HPDE6-E6E7 (cell line): ENCODE results near the gene TENM3.

ENCODE experiments used
- DNase-seq: peaks from one replicate; pipeline ENCODE4 v3.0.0; 2011; ENCODE audit warnings: missing footprints; ENCODE audit errors: extremely low spot score

TENM3 gene

DNA sequence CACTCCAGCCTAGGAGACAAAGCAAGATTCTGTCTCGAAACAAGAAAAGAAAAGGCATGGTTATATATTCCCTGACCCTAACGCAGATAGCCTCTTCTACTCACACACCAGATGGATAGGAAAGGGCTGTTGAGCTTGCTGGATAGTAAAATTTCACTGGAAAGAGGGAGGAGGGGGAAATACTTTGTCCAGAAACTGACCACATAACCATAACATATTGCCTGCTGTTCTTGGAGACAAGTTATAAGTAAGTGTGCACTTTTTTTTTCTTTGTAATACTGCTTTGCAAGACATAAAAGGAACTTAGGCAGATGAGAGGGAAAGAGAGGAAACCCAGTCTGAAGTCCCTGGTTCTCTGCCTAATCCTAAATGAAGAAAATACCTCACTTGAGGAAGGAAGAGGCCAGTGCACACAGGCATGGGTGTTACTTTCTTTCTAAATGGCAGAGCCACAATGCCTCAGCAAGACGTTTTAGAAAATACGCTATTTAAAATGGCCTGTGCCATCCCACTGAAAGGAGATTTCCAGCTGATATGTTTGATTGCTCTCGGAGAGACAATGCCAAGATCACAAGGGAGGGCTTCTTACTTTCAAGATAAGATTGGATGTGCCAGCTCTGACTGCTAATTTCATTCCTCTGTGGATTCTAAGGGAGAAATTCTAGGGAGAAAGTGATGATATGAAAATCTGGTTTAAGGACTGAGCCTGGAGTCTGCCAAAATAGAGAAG, 533.3 kb downstream of the TENM3 start:
- no peak for DNase-seq

DNA sequence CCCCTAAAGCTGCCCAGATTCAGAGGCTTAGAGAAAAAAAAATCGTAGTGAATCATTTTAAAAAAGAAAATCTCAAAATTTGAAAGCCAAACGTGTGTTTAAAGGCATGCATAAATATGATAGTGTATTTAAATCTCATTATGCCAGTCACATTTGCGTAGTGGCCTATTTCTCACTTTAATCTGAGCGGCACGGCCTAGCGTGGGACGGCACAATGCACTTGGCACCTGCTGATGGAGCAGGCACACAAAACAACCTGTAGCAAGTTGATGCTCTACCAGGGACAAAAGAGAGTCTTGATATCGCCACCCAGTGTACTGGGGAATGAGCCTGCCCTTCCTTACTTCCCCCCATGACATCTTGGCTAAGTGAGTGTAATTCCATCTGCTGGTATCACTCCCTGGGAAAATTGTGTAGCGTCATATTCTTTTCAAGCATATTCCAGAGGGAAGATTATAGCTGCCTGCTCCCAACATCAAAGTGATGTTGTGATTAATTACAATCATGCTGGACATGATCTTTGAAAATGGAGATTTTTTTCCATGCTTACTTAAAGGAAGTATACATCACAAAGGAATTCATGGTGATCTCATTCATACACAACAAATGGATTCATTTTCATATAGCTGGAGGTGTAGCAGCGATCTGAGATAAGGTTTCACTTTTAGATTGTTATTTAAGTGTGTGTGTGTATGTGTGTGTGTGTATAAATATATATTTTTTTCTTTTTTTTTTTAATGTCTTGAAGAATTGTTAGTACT, 535.2 kb downstream of the TENM3 start:
- DNase-seq: no peak

GRCh38 chr4:182786991-182787390, 543.8 kb downstream of the TENM3 start:
- DNase-seq: no peak

DNA sequence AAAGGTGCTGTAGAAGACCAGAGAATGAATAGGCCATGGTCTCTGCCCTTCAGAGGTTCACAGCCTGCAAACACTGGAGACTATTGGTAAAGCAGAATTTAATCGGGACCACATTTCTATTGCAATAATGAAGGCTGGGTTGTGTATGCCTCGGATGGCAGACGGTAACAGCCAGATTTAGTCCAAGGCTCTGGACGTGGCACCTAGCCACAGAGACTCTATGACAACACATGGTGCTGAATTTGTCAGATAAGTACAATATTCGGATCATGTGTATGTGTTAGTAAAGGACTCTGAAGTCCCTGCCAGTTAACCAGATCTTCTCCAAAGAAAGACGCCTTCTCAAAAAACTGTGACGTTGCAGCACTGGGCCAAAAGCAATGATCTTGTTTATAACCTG, 545.0 kb downstream of the TENM3 start:
- DNase-seq: no peak

DNA sequence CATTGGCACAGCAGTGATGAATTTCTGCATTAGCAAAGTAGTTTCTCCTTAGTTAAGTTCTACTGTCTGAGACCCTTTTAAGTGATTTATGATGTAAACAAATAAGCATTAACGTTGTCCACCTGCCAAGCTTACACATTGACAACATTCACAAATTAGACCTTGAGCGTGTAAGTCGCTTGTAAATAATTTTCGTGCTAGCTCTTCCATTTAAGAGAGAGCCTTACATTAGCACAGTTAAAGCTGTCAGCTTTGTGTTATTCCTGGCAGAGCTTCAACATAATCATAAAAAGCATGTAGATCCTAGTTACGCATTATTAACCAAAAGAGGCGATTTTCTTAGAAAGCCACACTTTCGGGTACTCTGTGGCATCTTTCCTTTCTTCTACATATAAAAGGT, 546.3 kb downstream of the TENM3 start:
- DNase-seq: no peak

DNA sequence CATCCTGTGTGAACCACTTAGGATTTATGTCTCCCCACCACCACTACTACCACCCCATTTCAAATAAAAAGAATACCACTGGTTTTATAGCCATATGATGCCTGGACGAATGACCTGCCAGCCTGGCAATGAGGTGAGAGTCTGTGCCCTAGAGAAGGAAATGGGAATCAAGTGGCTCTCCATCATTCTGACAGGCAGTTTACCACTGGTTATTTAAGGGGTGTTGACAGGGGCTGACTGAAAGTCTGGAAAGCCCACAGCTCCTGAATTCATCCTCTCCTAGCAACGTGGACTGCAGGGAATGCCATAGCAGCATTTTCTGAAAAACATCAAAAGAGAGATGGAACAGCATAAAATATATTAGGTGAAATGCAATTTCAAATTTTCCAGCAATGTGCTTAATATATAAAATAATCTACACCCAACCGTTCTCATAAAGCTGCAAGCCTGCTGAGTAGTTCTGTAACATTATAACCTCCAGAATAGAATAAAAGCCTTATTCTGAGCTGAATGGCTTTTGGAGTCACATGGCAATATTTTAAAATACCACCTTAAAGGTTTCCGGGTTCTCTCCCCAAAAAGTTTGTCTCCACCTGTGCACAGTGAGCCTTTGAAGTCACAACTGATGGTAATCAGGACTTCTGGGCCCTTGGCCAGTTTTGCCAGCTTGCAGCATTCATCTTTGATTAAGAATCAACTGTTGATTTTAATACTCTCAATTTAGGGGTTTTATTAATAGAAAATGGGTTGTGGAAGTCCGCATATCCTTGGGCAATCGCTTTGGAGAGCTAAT, 552.4 kb downstream of the TENM3 start:
- DNase-seq: no peak

- DNase-seq: no peak
Measured at GRCh38 chr4:182799515-182800215, 556.5 kb downstream of the TENM3 start.

DNA sequence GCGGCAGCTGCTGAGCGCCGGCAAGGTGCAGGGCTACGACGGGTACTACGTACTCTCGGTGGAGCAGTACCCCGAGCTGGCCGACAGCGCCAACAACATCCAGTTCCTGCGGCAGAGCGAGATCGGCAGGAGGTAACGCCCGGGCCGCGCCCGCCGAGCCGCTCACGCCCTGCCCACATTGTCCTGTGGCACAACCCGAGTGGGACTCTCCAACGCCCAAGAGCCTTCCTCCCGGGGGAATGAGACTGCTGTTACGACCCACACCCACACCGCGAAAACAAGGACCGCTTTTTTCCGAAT, 557.0 kb downstream of the TENM3 start:
- no peak for DNase-seq

DNA sequence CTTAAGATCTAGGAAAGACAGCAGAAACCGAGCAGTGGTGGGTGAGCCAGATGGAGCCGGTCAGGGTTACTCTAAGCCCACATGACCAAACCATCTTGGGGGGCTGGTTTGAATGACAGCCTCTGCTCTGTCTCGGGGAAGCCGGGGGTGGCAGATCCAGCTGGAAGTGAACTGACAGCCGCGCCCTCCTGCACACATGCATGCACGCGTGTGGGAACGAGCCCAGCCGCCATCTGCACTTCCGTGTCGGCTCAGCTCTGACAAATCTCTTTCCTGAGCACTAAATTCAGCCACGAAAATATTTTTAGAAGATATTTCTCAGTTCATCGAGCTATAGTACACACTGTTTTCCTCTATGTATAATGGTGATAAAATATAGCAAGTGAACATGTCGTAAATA, 558.4 kb downstream of the TENM3 start:
- DNase-seq: no peak

DNA sequence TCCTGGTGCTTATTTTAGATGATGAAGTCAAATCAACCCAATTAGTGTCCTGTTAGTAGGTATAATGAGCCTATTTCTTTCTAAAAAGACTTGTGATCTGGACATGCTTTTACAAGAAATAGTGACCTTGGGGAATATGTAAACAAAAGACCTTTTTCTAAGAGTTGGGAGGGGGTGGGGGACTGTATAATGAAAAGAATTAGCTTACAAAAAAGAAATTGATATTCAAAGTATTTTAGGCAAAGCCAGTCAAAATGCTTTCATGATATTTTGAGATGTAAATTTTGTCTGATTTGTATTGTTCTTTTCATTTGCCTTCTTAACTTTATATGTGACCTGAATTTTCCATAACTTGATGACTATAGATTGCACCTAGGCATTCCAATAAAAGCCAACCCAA, 559.4 kb downstream of the TENM3 start:
- no peak for DNase-seq

GRCh38 chr4:182803235-182803634, 560.0 kb downstream of the TENM3 start:
- no peak for DNase-seq

DNA sequence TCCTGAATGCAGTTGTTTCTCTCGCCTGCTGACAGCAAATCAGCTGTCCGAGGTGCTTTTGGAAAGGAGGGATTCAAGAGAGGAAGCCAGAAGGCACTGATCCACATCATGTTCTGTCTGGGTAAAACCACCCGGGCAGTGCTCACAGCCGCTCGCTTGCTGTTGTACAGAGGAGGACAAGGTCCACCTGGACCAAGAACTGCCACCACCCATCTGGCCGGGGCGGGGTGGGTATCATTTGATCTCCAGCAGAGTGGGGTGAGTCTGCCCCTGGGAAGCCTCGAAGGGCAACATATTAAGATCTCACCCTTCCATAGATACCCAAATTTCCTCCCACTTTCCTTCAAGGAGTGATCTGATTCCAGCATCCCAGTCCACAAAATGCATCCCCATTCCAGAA, 560.9 kb downstream of the TENM3 start:
- DNase-seq: no peak

DNA sequence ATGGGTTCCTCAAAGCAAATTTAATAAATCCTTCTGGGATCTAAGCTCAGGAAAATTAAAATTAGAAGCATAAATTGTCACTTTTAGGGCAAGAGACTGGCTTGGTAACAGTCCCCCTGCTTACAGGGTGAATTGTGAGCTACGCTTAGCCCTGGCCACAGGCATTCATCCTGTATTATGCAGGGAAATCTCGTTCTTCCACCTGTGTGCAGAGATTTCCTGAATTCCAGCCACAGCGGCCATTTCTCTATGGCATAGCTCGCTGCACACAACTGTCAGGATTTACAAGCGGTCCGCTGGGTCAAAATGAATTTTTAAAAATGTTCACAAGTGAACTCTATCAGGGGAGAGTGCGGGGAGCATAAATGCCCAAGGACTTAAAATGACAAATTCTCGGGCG, 562.1 kb downstream of the TENM3 start:
- no peak for DNase-seq

GRCh38 chr4:182805750-182806149, 562.5 kb downstream of the TENM3 start:
- DNase-seq: no peak

GRCh38 chr4:182806259-182807252, 563.4 kb downstream of the TENM3 start:
- peak; percentile 52 for DNase-seq

- DNase-seq: no peak
Measured at GRCh38 chr4:182807346-182807745, 564.1 kb downstream of the TENM3 start.

DNA sequence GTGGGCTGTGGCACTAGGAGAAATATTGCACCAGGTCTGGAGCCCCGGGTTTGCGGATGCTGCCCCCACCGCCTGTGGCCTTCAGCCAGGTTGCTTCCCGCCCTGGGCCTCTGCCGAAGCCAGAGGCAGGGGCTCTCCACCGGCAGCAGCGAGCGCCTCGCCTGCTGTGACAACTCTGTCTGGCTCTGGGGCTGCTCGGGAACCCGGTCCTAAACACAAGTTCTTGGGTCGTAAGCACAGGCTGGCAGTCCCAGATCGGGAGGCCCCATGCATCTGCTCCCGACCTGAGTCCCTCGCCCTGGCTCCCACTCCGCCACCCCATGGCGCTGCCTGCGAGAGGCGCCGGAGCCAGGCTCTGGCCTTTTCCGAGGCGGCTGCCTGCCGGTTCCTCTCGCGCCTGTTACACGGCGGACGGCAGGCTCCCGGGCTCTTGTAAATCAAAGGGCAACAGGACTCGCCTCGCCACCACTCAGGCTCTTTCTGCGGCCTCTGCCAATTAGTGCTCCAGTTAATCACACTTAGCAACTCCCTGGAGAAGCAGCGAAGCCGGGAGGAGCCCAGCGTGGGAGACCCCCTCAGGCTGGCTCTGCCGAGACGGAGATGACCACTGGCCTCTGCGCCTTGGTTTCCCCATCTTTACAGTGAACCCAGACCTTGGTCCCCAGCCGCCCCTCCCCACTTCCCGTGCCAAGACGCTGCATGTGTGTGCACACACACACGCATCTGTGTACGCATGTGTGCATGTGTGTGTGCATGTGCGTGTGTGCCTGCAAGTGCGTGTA, 564.8 kb downstream of the TENM3 start:
- DNase-seq: no peak

GRCh38 chr4:182808673-182809416, 565.6 kb downstream of the TENM3 start:
- DNase-seq: peak; percentile 54

DNA sequence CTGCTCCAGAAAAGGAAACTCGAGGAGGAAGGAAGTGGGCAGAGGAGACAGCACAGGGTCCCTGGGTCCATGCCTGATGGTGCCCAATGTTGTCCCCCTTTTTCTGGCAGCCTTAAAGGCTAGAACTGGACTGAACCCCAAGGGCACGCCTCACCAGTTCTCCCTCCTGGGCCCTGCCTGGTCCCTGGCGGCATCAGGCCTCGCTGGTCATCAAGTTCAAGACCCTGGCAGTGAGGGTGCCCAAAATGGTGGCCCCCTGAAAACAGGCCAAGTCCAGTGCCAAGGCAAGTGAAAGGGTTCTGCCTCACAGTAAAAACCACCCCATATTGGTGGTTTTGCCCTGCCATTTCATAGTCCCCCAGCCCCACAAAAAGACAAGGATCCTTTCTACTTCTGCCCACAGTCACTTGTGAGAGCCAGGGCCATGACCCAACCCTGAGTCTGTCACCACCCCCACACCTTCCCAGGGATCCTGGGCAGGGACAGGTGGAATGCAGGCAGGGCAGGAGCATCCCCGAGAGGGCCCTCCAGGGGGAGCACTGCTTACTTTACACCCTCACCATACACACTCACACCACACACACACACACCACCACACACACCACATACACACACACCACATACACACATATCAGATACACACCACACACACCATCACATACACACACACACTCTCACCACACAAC, 566.4 kb downstream of the TENM3 start:
- DNase-seq: peak; percentile 43
